Liver (tissue), 3 donors: ENCODE results near the gene COL24A1.

Source experiments
- ATF3 ChIP-seq: IDR thresholded peaks from 2 replicates; pipeline ENCODE4 v1.6.1; 2016; ENCODE audit warnings: antibody characterized with exemption
- CTCF ChIP-seq: fragments of 150-350 bp; IDR thresholded peaks from 2 replicates; pipeline ENCODE4 v1.5.1; 2017; ENCODE audit warnings: improper control_type of control experiment, low read depth, low read length; ENCODE audit not compliant: missing input control
- EGR1 ChIP-seq, 2 donors: IDR thresholded peaks; 2 replicates each; pipeline ENCODE4 v1.6.1; 2016 to 2018; ENCODE audit warnings: antibody characterized with exemption in 2 of 2, low read depth in 2 of 2
- GABPA ChIP-seq, 2 donors: IDR thresholded peaks in 1 of 2; conservative IDR thresholded peaks in 1 of 2; 2 replicates each; pipeline ENCODE4 v1.6.1; 2016; ENCODE audit warnings: antibody characterized with exemption in 2 of 2, mild to moderate bottlenecking in 1 of 2, moderate library complexity in 1 of 2
- JUND ChIP-seq, 2 donors: IDR thresholded peaks; 2 replicates each; pipeline ENCODE4 v1.6.1; 2016; ENCODE audit warnings: antibody characterized with exemption in 2 of 2
- MAX ChIP-seq: IDR thresholded peaks from 2 replicates; pipeline ENCODE4 v1.6.1; 2016; ENCODE audit warnings: antibody characterized with exemption
- RAD21 ChIP-seq, 2 donors: IDR thresholded peaks; 2 replicates each; pipeline ENCODE4 v1.6.1; 2016; ENCODE audit warnings: antibody characterized with exemption in 2 of 2, mild to moderate bottlenecking in 2 of 2
- REST ChIP-seq: IDR thresholded peaks from 2 replicates; pipeline ENCODE4 v1.6.1; 2016; ENCODE audit warnings: antibody characterized with exemption, mild to moderate bottlenecking
- RXRA ChIP-seq, 2 donors: IDR thresholded peaks; 2 replicates each; pipeline ENCODE4 v1.6.1; 2017 to 2018; ENCODE audit warnings: antibody characterized with exemption in 2 of 2, mild to moderate bottlenecking in 1 of 2
- SP1 ChIP-seq: IDR thresholded peaks from 2 replicates; pipeline ENCODE4 v1.6.1; 2018; ENCODE audit warnings: antibody characterized with exemption, mild to moderate bottlenecking
- TAF1 ChIP-seq: conservative IDR thresholded peaks from 2 replicates; pipeline ENCODE4 v1.6.1; 2016; ENCODE audit warnings: antibody characterized with exemption, mild to moderate bottlenecking
- YY1 ChIP-seq: IDR thresholded peaks from 2 replicates; pipeline ENCODE4 v1.6.1; 2016; ENCODE audit warnings: antibody characterized with exemption, mild to moderate bottlenecking
- ZBTB33 ChIP-seq: IDR thresholded peaks from 2 replicates; pipeline ENCODE4 v1.6.1; 2016; ENCODE audit warnings: antibody characterized with exemption
- donor health status: healthy.
- donor health status: healthy.

- TF ChIP-seq ATF3 (no peak), CTCF (no peak), EGR1 (IDR thresholded peaks at IDR 0.05; ENCODE audit: low read depth in 2 of 2) (no peak), YY1 (no peak), REST (no peak), MAX (no peak), RAD21 (IDR thresholded peaks at IDR 0.05) (no peak), GABPA (IDR thresholded peaks at IDR 0.05 in 1 of 2, conservative IDR thresholded peaks at IDR 0.05 in 1 of 2) (no peak), ZBTB33 (no peak), SP1 (no peak), TAF1 (no peak), JUND (IDR thresholded peaks at IDR 0.05) (no peak), RXRA (IDR thresholded peaks at IDR 0.05) (no peak)
Measured at GRCh38 chr1:86192417-86192816, 35.8 kb upstream of the COL24A1 start.
